GM18861 (cell line): Measurements from ENCODE around the gene A3GALT2.

Experiments used
- ATAC-seq: cut with Tn5 transposase; IDR thresholded peaks from one replicate; pipeline ENCODE4 v1.9.1; 2021; ENCODE audit not compliant: unreplicated experiment

The A3GALT2 gene

DNA sequence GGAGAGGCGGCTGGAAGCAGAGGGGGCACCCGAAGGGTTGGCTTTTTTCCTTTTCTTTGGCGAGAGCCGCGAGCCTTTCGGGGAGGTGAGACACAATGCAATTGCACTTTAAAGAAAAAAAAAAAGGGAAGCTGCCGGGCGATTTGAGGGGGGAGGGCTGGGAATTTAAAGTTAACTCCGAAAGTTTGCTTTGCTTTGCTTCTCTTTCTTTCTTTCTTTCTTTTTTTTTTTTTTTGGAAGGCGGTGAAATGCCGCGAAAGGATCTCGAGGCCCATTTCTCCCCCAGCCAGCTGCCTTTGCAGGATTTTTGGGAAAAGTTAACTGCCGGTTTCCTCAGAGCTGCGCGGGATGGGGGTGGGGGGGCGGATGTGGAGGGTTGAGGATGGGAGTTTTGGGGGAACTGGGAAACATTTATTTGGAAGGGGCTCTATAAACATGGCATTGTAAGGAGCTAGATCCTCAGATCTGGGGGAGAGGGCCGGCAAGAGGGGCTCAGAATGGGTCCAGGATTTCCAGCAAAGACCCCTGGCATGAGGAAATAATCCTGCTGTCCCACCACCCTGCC is 63.6 kb downstream of the A3GALT2 start:
- ATAC-seq = no peak
